ENCODE measurements around the gene SLC6A11. TPM values are rescaled to one million over a fixed set of nuclear protein-coding genes. Genes with fewer than 3 reads are reported as not detected.
A peak's percentile ranks its signal among the peaks of the same experiment; 100 is the strongest.

Gene SLC6A11
- total RNA-seq, 1 donor from 2014 or later: not detected

GRCh38 chr3:10982782-10983181 lies 166.8 kb downstream of the SLC6A11 start:
- ATAC-seq (no peak), DNase-seq (ENCODE audit: missing footprints) (no peak)
- intact Hi-C loops (cut with DNase I): loop anchor here (2.0 to 5.0 kb wide), 2 partner anchors 26 to 35 kb away; no protein-coding TSS in a partner anchor

- no peak for DNase-seq (ENCODE audit: missing footprints)
- no peak for ATAC-seq
- intact Hi-C loops (cut with DNase I): loop anchor here (2.0 to 5.0 kb wide), 2 partner anchors 27 to 36 kb away; no protein-coding TSS in a partner anchor
Measured at GRCh38 chr3:10983219-10983916, 167.3 kb downstream of the SLC6A11 start.

- DNase-seq (ENCODE audit: missing footprints) (no peak), ATAC-seq (no peak)
- intact Hi-C loops (cut with DNase I): loop anchor here (5.0 kb wide), 1 partner anchor 37 kb away; no protein-coding TSS in a partner anchor
Measured at GRCh38 chr3:10984371-10984896, 168.4 kb downstream of the SLC6A11 start.

- intact Hi-C loops (cut with DNase I): no loop called here
- ATAC-seq: no peak
Measured at GRCh38 chr3:10985181-10985580, 169.2 kb downstream of the SLC6A11 start.

GRCh38 chr3:10986592-10986991 lies 170.6 kb downstream of the SLC6A11 start:
- DNase-seq (ENCODE audit: missing footprints) (no peak), ATAC-seq (peak; percentile 81)
- intact Hi-C loops (cut with DNase I): no loop called here

More at GRCh38 chr3:10985181-10985580, 169.2 kb downstream of the SLC6A11 start:
- DNase-seq (ENCODE audit: missing footprints): no peak

GRCh38 chr3:10988001-10988665 lies 172.1 kb downstream of the SLC6A11 start:
- intact Hi-C loops (cut with DNase I): no loop called here

GRCh38 chr3:10988991-10989484 lies 173.0 kb downstream of the SLC6A11 start:
- no peak for DNase-seq (ENCODE audit: missing footprints)
- ATAC-seq: no peak
- intact Hi-C loops (cut with DNase I): no loop called here

More at GRCh38 chr3:10988001-10988665, 172.1 kb downstream of the SLC6A11 start:
- ATAC-seq (no peak), DNase-seq (ENCODE audit: missing footprints) (no peak)

Other genes with a start within 250 kb of the SLC6A11 start
- gene SLC6A1, start 176.5 kb downstream of the SLC6A11 start, total RNA-seq: 0.57 TPM

Measured in Right ventricle myocardium inferior (tissue), 1 donor.